ENCODE data around the gene RPL13. TPM values are rescaled to one million over a fixed set of nuclear protein-coding genes. Genes with fewer than 3 reads are reported as not detected.

The RPL13 gene
- total and polyA plus RNA-seq, 2 of the 13 experiments (the other 11 are each of a cell fraction or from before 2014, with no cell fraction given) = 2,988 to 4,411 TPM

DNA sequence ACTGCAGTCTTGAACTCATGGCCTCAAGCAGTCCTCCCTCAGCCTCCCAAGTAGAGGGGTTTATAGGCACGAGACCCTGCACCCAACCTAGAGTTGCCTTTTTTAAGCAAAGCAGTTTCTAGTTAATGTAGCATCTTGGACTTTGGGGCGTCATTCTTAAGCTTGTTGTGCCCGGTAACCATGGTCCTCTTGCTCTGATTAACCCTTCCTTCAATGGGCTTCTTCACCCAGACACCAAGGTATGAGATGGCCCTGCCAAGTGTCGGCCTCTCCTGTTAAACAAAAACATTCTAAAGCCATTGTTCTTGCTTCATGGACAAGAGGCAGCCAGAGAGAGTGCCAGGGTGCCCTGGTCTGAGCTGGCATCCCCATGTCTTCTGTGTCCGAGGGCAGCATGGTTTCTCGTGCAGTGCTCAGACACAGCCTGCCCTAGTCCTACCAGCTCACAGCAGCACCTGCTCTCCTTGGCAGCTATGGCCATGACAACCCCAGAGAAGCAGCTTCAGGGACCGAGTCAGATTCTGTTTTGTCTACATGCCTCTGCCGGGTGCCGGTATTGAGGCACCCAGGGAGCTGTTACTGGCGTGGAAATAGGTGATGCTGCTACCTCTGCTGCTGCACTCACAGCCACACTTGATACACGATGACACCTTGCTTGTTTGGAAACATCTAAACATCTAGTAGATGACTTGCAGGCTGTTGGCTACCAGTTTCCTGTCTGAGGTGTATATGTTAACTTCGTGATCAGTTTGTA, 3.3 kb downstream of the RPL13 start (continued):
- TF ChIP-seq MEF2D (CRISPR knock-in tag; IDR thresholded peaks at IDR 0.05) = no peak
- no peak for TF ChIP-seq NCOA2 (CRISPR knock-in tag; IDR thresholded peaks at IDR 0.05)
- TF ChIP-seq, protein P1, sequence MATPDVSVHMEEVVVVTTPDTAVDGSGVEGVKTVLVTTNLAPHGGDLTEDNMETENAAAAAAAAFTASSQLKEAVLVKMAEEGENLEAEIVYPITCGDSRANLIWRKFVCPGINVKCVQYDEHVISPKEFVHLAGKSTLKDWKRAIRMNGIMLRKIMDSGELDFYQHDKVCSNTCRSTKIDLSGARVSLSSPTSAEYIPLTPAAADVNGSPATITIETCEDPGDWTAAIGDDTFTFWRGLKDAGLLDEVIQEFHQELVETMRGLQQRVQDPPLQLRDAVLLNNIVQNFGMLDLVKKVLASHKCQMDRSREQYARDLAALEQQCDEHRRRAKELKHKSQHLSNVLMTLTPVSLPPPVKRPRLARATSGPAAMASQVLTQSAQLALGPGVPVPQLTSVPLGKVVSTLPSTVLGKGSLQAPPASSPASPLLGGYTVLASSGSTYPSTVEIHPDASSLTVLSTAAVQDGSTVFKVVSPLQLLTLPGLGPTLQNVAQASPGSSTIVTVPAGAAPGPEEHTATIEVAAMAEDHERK (CRISPR knock-in tag; IDR thresholded peaks at IDR 0.05; ENCODE audit: low read depth) = no peak
- TF ChIP-seq POLR2AphosphoS2 (IDR thresholded peaks at IDR 0.05; ENCODE audit: low read depth, low read length) = peak; percentile 88; the same call in 1 of the 2 replicates
- no peak for TF ChIP-seq ZNF724P (CRISPR knock-in tag; IDR thresholded peaks at IDR 0.05; ENCODE audit: borderline replicate concordance)
- no peak for TF ChIP-seq FOXA3 (CRISPR knock-in tag; IDR thresholded peaks at IDR 0.05)
- TF ChIP-seq ZNF562 (CRISPR knock-in tag; IDR thresholded peaks at IDR 0.05; ENCODE audit: borderline replicate concordance) = no peak
- TF ChIP-seq CC2D1A (CRISPR knock-in tag; IDR thresholded peaks at IDR 0.05) = no peak
- no peak for TF ChIP-seq HMG20A (CRISPR knock-in tag; IDR thresholded peaks at IDR 0.05; ENCODE audit: borderline replicate concordance)
- no peak for TF ChIP-seq AHR (CRISPR knock-in tag; IDR thresholded peaks at IDR 0.05)
- TF ChIP-seq ZNF510 (CRISPR knock-in tag; IDR thresholded peaks at IDR 0.05; ENCODE audit: low read depth) = no peak
- TF ChIP-seq FOXJ3 (CRISPR knock-in tag; IDR thresholded peaks at IDR 0.05; ENCODE audit: borderline replicate concordance) = no peak
- TF ChIP-seq, protein P2, sequence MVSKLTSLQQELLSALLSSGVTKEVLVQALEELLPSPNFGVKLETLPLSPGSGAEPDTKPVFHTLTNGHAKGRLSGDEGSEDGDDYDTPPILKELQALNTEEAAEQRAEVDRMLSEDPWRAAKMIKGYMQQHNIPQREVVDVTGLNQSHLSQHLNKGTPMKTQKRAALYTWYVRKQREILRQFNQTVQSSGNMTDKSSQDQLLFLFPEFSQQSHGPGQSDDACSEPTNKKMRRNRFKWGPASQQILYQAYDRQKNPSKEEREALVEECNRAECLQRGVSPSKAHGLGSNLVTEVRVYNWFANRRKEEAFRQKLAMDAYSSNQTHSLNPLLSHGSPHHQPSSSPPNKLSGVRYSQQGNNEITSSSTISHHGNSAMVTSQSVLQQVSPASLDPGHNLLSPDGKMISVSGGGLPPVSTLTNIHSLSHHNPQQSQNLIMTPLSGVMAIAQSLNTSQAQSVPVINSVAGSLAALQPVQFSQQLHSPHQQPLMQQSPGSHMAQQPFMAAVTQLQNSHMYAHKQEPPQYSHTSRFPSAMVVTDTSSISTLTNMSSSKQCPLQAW (CRISPR knock-in tag; IDR thresholded peaks at IDR 0.05) = no peak
- TF ChIP-seq ERF (CRISPR knock-in tag; IDR thresholded peaks at IDR 0.05) = no peak
- TF ChIP-seq, protein P3, sequence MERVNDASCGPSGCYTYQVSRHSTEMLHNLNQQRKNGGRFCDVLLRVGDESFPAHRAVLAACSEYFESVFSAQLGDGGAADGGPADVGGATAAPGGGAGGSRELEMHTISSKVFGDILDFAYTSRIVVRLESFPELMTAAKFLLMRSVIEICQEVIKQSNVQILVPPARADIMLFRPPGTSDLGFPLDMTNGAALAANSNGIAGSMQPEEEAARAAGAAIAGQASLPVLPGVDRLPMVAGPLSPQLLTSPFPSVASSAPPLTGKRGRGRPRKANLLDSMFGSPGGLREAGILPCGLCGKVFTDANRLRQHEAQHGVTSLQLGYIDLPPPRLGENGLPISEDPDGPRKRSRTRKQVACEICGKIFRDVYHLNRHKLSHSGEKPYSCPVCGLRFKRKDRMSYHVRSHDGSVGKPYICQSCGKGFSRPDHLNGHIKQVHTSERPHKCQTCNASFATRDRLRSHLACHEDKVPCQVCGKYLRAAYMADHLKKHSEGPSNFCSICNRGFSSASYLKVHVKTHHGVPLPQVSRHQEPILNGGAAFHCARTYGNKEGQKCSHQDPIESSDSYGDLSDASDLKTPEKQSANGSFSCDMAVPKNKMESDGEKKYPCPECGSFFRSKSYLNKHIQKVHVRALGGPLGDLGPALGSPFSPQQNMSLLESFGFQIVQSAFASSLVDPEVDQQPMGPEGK (CRISPR knock-in tag; IDR thresholded peaks at IDR 0.05) = no peak
- no peak for TF ChIP-seq KAT7 (CRISPR knock-in tag; IDR thresholded peaks at IDR 0.05; ENCODE audit: borderline replicate concordance)
- TF ChIP-seq ZKSCAN8 (CRISPR knock-in tag; IDR thresholded peaks at IDR 0.05; ENCODE audit: borderline replicate concordance) = no peak
- TF ChIP-seq ZSCAN30 (CRISPR knock-in tag; IDR thresholded peaks at IDR 0.05) = no peak
- TF ChIP-seq PAF1 (CRISPR knock-in tag; IDR thresholded peaks at IDR 0.05) = peak; percentile 85; the same call in 1 of the 2 replicates
- TF ChIP-seq, protein P4, sequence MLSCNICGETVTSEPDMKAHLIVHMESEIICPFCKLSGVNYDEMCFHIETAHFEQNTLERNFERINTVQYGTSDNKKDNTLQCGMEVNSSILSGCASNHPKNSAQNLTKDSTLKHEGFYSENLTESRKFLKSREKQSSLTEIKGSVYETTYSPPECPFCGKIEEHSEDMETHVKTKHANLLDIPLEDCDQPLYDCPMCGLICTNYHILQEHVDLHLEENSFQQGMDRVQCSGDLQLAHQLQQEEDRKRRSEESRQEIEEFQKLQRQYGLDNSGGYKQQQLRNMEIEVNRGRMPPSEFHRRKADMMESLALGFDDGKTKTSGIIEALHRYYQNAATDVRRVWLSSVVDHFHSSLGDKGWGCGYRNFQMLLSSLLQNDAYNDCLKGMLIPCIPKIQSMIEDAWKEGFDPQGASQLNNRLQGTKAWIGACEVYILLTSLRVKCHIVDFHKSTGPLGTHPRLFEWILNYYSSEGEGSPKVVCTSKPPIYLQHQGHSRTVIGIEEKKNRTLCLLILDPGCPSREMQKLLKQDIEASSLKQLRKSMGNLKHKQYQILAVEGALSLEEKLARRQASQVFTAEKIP (CRISPR knock-in tag; IDR thresholded peaks at IDR 0.05; ENCODE audit: borderline replicate concordance) = no peak
